GM12873 (cell line): ENCODE results near the gene CCDC122.

Source experiments
- CTCF ChIP-seq: IDR thresholded peaks from 2 replicates; pipeline ENCODE4 v1.5.1; 2012; ENCODE audit warnings: low read depth, mild to moderate bottlenecking, moderate library complexity, low read length, control low read depth; ENCODE audit not compliant: insufficient read depth; ENCODE audit errors: missing control alignments

The CCDC122 gene

GRCh38 chr13:43822969-43823368, 56.6 kb downstream of the CCDC122 start:
- TF ChIP-seq CTCF = no peak

- TF ChIP-seq CTCF = no peak
Measured at GRCh38 chr13:43816401-43816889, 63.1 kb downstream of the CCDC122 start.

- TF ChIP-seq CTCF = no peak
Measured at GRCh38 chr13:43815204-43815603, 64.3 kb downstream of the CCDC122 start.

- no peak for TF ChIP-seq CTCF
Measured at GRCh38 chr13:43808676-43809075, 70.9 kb downstream of the CCDC122 start.

GRCh38 chr13:43805681-43806128, 73.8 kb downstream of the CCDC122 start:
- TF ChIP-seq CTCF = no peak

- no peak for TF ChIP-seq CTCF
Measured at GRCh38 chr13:43805071-43805468, 74.5 kb downstream of the CCDC122 start.

GRCh38 chr13:43804461-43805070, 75.0 kb downstream of the CCDC122 start:
- peak; percentile 21 for TF ChIP-seq CTCF
